ENCODE measurements around the gene TTC28. TPM values are rescaled to one million over a fixed set of nuclear protein-coding genes. Genes with fewer than 3 reads are reported as not detected.
"Not testable (repeated sequence)": the region's sequence is repeated elsewhere in the genome, so short reads cannot be mapped to it uniquely, and the experiment has no call there.

Gene TTC28
- total RNA-seq, 2 donors from 2014 or later: 5.7 to 6.0 TPM

DNA sequence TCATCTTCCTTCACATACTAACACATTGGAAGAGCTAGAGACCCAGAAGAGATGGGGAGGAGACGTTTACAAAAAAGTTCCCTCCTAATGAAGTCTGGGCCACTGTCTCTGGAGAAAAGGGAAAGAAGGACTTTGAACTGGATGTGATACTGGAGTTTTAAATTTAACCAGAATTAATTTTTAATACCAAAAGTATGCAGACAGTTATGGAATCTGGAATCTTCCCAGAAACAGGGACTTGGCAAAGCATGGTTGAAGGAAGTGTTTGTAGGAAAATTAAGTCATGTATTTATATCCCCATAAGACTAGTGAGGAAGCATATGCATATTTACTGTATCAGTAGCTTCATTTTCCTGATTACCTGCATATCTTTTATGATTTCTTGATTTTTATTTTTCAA is 215.5 kb downstream of the TTC28 start:
- no peaks in the 10 kb centered on the region for H3K4me1 Mint-ChIP-seq (ENCODE audit: low read depth in 2 of 2)
- DNase-seq (ENCODE audit: low spot score) (no peak), ATAC-seq (no peak)
- H3K27me3 Mint-ChIP-seq: peaks cover 4 to 13% of the 10 kb centered on the region in 2 donors
- no peaks in the 10 kb centered on the region for H3K36me3 Mint-ChIP-seq
- no peaks in the 10 kb centered on the region for H3K9me3 Mint-ChIP-seq
- no peak overlapping the region for H3K27ac Mint-ChIP-seq
- H3K4me3 Mint-ChIP-seq: no peak overlapping the region

DNA sequence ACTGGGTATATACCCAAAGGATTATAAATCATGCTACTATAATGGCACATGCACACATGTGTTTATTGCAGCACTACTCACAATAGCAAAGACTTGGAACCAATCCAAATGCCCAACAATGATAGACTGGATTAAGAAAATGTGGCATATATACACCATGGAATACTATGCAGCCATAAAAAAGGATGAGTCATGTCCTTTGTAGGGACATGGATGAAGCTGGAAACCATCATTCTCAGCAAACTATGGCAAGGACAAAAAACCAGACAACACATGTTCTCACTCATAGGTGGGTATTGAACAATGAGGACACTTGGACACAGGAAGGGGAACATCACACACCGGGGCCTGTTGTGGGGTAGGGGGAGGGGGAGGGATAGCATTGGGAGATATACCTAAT is 216.2 kb downstream of the TTC28 start:
- H3K4me1 Mint-ChIP-seq (ENCODE audit: low read depth in 2 of 2); DNase-seq (ENCODE audit: low spot score); H3K27ac Mint-ChIP-seq; H3K36me3 Mint-ChIP-seq; H3K9me3 Mint-ChIP-seq; H3K4me3 Mint-ChIP-seq; ATAC-seq: not testable (repeated sequence)
- H3K27me3 Mint-ChIP-seq: peaks cover 0 to 13% of the 10 kb centered on the region in 2 donors

DNA sequence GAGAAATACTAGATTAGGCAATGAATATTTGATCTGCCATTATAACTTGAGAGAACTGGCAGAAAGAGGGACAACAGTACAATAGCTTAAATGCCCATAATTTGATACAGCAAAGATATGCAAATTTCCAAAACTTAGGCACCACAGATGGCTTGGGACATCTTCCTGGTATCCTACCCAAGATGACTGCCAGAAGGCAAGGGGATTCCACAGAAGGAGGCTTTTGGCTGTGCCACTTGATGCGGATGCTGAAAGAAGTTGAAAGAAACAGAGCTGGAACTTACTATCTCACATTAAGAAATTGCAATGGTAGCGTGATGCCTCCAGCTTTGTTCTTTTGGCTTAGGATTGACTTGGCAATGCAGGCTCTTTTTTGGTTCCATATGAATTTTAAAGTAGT is 216.7 kb downstream of the TTC28 start:
- Mint-ChIP-seq H3K27me3 (peaks cover 0 to 13% of the 10 kb centered on the region in 2 donors), H3K4me3 (no peak overlapping the region), H3K27ac (no peak overlapping the region), H3K4me1 (ENCODE audit: low read depth in 2 of 2) (no peaks in the 10 kb centered on the region), H3K9me3 (no peaks in the 10 kb centered on the region), H3K36me3 (no peaks in the 10 kb centered on the region)
- DNase-seq (ENCODE audit: low spot score) (no peak), ATAC-seq (no peak)

DNA sequence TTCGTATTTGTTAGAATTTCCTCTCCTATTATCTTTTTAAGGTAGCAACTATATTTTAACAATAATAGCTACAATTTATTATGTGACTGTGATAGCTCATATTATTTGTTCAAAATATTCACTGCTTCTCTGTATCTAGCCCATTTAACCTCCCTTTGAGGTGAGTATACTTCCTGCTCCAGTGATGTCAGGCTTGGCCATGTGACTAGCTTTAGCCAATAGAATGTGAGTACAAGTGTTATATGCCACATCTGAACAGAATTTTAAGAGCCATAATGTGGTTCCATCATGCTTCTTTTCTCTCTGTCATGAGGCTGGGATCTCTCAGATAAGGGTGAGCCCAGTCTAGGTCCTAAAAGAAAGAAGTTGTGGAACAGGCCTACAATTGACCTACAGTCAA is 217.6 kb downstream of the TTC28 start:
- ATAC-seq (no peak), DNase-seq (ENCODE audit: low spot score) (no peak)
- no peak overlapping the region for H3K4me3 Mint-ChIP-seq
- H3K27me3 Mint-ChIP-seq: peaks cover 0 to 13% of the 10 kb centered on the region in 2 donors
- no peaks in the 10 kb centered on the region for H3K4me1 Mint-ChIP-seq (ENCODE audit: low read depth in 2 of 2)
- H3K27ac Mint-ChIP-seq: no peak overlapping the region
- no peaks in the 10 kb centered on the region for H3K36me3 Mint-ChIP-seq
- no peaks in the 10 kb centered on the region for H3K9me3 Mint-ChIP-seq

DNA sequence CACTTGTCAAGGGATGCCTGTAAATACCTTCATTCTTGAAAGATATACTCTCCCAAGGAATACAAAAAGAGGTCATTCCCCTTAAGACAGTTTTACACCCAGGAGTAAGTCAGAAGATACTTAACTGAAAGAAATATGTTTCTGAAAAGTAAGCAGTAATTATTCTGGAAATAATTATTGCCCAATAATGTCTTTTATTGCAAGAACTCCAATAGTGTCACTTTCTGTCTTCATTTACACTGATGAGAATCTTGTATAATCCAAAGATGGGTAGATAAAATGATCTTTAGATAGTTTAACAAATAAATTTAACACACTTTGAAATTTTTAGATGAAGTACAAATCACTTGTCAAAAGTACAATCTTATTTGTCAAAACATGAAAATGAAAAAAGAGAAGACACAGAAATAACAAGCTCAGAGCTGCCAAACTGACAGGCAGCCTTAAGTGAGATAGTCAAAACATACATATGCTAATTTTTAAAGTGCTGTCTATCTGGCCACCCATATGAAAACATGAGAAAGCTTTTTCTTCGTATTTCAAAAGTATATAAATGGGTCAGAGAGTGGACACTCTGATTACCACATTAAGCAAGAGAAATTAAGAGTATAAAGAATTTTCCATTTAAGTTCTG is 225.1 kb downstream of the TTC28 start:
- DNase-seq (ENCODE audit: low spot score) (no peak), ATAC-seq (no peak)
- H3K4me3 Mint-ChIP-seq: no peak overlapping the region
- no peaks in the 10 kb centered on the region for H3K36me3 Mint-ChIP-seq
- H3K9me3 Mint-ChIP-seq: no peaks in the 10 kb centered on the region
- H3K4me1 Mint-ChIP-seq (ENCODE audit: low read depth in 2 of 2): no peaks in the 10 kb centered on the region
- peaks cover 10 to 22% of the 10 kb centered on the region in 2 donors for H3K27me3 Mint-ChIP-seq
- H3K27ac Mint-ChIP-seq: no peak overlapping the region

DNA sequence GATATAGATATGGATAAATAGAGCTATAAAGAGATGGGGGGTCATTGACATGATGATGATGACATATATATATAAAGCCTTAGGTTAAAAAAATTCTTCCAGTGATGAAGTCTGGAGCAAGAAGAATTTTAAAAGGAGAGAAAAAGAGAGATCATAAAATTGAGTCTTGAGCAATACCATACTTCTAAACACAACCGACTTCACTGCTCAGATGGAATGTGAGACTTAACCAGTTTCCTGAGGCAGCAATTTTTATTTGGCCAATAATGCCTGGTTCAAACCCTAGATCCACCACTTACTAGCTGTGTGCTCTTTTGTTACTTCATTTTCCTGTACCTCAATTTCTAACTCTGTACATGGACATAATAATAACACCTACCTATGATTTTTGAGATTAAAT is 229.5 kb downstream of the TTC28 start:
- no peaks in the 10 kb centered on the region for H3K4me1 Mint-ChIP-seq (ENCODE audit: low read depth in 2 of 2)
- H3K27ac Mint-ChIP-seq: no peak overlapping the region
- no peaks in the 10 kb centered on the region for H3K36me3 Mint-ChIP-seq
- H3K4me3 Mint-ChIP-seq: no peak overlapping the region
- DNase-seq (ENCODE audit: low spot score): no peak
- no peaks in the 10 kb centered on the region for H3K9me3 Mint-ChIP-seq
- ATAC-seq: no peak
- H3K27me3 Mint-ChIP-seq: peaks cover 16 to 35% of the 10 kb centered on the region in 2 donors

DNA sequence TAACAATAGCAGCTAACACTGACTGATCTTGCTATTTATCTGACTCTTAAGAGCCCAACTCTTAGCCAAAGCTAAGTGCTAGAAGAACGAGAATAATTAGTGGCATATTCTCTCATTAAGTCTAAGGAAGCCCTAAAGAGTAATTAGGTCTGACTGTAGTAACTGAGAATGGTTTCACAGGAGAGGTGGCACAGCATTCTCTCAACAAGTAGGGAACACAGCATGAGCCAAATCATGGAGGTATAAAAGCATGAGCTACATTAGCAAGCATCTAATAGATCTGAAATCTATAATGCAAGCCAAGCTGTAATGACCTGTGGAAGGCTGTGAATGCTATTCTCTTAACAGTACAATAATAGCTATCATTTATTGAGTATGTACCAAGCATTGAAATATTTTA is 230.6 kb downstream of the TTC28 start:
- Mint-ChIP-seq H3K4me1 (ENCODE audit: low read depth in 2 of 2) (no peaks in the 10 kb centered on the region), H3K27me3 (peaks cover 20 to 40% of the 10 kb centered on the region in 2 donors), H3K36me3 (no peaks in the 10 kb centered on the region), H3K9me3 (no peaks in the 10 kb centered on the region), H3K4me3 (no peak overlapping the region), H3K27ac (no peak overlapping the region)
- DNase-seq (ENCODE audit: low spot score): no peak
- no peak for ATAC-seq

DNA sequence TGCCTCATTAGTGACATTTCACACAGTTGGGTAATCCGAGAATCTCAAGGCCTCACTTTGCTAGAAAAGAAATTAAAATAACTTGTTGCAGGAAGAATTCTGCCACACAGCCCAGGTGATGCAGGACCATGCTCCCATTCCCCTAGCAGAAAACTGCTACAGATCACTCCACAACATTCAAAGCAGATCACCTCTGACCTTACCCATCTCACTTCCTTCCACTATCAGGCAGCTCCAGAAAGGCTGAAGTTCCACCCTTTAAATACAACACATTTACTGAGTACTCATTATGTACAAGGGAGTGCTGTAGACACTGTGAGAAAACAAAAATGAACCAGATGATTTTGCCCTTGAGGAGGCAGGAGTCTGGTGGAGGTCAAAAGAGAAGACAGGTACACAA is 231.0 kb downstream of the TTC28 start:
- no peak for DNase-seq (ENCODE audit: low spot score)
- Mint-ChIP-seq H3K27me3 (peaks cover 18 to 37% of the 10 kb centered on the region in 2 donors), H3K36me3 (no peaks in the 10 kb centered on the region), H3K4me1 (ENCODE audit: low read depth in 2 of 2) (peaks cover under 1% of the 10 kb centered on the region in 2 donors), H3K9me3 (no peaks in the 10 kb centered on the region), H3K27ac (no peak overlapping the region), H3K4me3 (no peak overlapping the region)
- no peak for ATAC-seq

DNA sequence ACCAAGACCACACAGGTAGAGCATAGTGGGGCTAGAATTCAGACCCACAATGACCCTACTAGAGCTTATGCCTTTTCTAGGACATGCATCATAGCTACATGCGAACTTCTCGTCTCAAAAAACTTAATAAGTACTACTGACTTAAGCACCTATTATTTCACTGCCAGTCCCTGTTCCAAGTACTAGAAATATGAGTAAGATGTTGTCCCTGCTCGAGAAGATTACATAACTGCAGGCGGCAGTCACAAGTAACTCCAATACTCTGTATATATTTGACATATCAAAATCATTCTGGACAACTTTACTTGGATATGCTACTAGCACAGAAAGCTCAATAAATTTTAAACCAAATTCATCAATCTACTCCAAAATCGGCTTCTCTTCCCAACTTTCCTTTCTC is 235.0 kb downstream of the TTC28 start:
- ATAC-seq (no peak), DNase-seq (ENCODE audit: low spot score) (no peak)
- Mint-ChIP-seq H3K27me3 (peaks cover 17 to 28% of the 10 kb centered on the region in 2 donors), H3K27ac (no peak overlapping the region), H3K4me3 (no peak overlapping the region), H3K36me3 (no peaks in the 10 kb centered on the region), H3K4me1 (ENCODE audit: low read depth in 2 of 2) (peaks cover 8 to 15% of the 10 kb centered on the region in 2 donors), H3K9me3 (no peaks in the 10 kb centered on the region)

DNA sequence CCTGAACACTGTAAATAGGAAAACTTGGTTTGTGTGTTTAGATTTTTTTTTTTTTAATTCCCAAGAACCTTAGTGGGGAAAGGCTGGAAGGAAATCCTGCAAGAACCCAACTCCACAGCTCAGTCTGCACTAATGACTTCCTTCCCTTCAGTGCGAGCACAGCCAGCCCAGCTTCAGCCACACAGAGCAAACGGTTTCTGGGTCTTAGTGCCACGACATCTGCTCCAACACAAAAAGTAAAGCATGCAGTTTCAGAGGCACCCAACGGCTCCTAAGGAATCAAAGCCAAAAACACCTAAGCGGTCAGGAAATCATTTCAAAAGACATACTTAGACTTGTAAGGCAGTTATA is 236.1 kb downstream of the TTC28 start:
- no peak for DNase-seq (ENCODE audit: low spot score)
- Mint-ChIP-seq H3K4me3 (peak overlapping the region; percentile 79), H3K36me3 (no peaks in the 10 kb centered on the region), H3K27ac (no peak overlapping the region), H3K4me1 (ENCODE audit: low read depth in 2 of 2) (peaks cover 8 to 15% of the 10 kb centered on the region in 2 donors), H3K27me3 (peaks cover 15 to 22% of the 10 kb centered on the region in 2 donors), H3K9me3 (no peaks in the 10 kb centered on the region)
- ATAC-seq: no peak

DNA sequence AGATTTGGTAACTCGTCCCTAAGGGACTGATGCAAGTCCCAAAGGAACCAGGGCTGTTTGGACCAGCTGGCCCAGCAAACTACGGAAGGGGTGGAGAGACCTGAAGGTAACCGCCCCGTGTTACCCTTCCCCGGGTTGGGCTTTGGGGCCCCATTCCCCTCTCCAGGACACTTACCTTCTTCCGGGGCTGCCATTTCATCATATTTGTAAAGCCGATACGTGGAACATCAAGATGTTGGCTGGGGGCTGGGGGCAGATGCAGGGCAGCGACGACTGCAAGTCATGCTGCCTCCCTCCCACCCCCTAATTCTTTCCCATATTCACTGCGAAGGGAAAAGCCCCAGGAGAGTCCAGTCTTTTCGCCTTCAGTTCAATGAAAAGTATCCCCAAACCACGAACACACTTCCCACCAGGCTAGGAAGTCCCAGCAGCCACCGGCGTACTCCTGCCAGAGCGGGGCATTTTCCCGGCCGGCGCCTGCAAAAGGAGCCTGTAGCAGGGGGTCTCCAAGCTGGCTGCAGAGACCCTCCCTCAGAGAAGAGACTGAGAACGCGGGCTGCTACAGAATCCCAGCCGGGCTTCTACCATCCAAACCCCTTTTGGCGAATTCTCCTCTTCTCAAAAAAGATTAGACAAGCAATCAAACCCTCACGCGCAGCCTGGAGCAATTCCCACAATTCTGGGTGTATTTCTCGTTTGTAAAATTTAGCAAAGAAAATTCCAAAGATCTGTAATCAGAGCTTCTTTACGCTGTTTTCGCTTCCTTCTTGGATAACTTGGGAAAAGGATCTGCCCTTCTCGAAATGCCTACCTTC is 236.7 kb downstream of the TTC28 start:
- Mint-ChIP-seq H3K36me3 (no peaks in the 10 kb centered on the region), H3K27ac (no peak overlapping the region)

DNA sequence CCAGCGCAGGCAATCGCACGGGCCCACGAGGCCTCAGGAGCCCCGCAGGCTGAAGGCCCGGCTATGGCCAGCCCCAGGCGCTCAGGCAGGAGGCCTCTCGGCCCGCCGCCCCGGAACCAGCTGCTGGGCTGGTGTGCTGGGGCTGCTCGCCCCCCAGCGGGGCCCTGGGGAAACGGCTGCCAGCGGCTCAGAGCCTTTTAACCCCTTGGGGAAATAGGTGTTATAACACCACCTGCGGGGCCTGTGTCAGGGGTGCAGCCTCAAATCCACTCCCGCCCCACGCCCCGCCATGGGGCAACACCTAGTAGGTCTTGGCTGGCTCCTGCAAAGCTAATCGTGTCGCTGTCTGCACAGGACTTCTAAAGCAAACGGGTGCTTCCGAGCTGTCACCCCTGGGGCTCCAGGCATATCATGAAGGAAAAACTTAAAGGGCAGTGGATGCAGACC is 237.4 kb downstream of the TTC28 start:
- Mint-ChIP-seq H3K27me3 (peaks cover 15 to 22% of the 10 kb centered on the region in 2 donors), H3K27ac (peak overlapping the region in 1 of 2 donors; percentile 11), H3K4me3 (peak overlapping the region; percentile 79), H3K9me3 (no peaks in the 10 kb centered on the region), H3K36me3 (no peaks in the 10 kb centered on the region), H3K4me1 (ENCODE audit: low read depth in 2 of 2) (peaks cover 8 to 15% of the 10 kb centered on the region in 2 donors)
- peak; percentile 91 to 94 for ATAC-seq
- peak; percentile 79 for DNase-seq (ENCODE audit: low spot score)

More for the DNA sequence above, 236.7 kb downstream of the TTC28 start:
- ATAC-seq (peak; percentile 54 to 61), DNase-seq (ENCODE audit: low spot score) (no peak)
- peak overlapping the region; percentile 79 for H3K4me3 Mint-ChIP-seq
- H3K4me1 Mint-ChIP-seq (ENCODE audit: low read depth in 2 of 2): peaks cover 8 to 15% of the 10 kb centered on the region in 2 donors
- H3K9me3 Mint-ChIP-seq: no peaks in the 10 kb centered on the region
- H3K27me3 Mint-ChIP-seq: peaks cover 15 to 22% of the 10 kb centered on the region in 2 donors

DNA sequence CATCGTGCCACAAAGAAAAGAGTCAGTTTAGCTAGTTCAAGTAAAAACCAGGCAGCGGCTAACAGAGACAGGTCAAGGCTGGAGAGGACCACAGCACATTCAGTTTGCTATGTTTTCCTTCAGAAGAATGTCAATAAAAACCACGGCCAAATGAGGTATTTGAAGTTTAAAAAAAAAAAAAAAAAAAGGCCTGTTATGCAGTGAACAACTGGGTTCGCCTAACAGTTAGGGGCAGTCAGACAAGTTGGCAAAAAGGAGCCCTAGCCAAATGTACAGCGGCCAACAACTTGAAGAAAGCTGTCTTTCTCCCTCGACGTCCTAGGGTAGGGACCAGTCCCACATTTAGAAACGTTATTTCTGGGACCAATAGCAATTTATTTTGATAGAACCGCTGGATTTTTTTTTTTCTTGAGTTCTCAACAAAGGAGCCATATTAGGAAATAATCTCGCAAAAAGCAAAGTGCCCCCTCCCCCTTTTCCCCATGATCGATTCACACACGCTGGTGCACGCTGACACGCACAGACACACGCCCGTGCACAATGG is 237.8 kb downstream of the TTC28 start:
- Mint-ChIP-seq H3K4me1 (ENCODE audit: low read depth in 2 of 2) (peaks cover 8 to 15% of the 10 kb centered on the region in 2 donors), H3K4me3 (peak overlapping the region; percentile 57), H3K27me3 (peaks cover 15 to 22% of the 10 kb centered on the region in 2 donors), H3K9me3 (no peaks in the 10 kb centered on the region), H3K36me3 (no peaks in the 10 kb centered on the region), H3K27ac (peak overlapping the region in 1 of 2 donors; percentile 11)
- DNase-seq (ENCODE audit: low spot score): no peak
- ATAC-seq: no peak
